WI38 (cell line): ENCODE measurements around the gene NVL.

ENCODE experiments used
- H3K4me3 ChIP-seq: 2 replicates; pipeline ENCODE4 v1.5.1; 2011; ENCODE audit warnings: low read depth, mild to moderate bottlenecking, control low read depth, low read length
- TF ChIP-seq, protein P1 (sequence below): IDR thresholded peaks from 2 replicates; pipeline ENCODE4 v1.5.1; 2012; ENCODE audit warnings: low read depth, mild to moderate bottlenecking, control low read depth, low read length

The NVL gene

DNA sequence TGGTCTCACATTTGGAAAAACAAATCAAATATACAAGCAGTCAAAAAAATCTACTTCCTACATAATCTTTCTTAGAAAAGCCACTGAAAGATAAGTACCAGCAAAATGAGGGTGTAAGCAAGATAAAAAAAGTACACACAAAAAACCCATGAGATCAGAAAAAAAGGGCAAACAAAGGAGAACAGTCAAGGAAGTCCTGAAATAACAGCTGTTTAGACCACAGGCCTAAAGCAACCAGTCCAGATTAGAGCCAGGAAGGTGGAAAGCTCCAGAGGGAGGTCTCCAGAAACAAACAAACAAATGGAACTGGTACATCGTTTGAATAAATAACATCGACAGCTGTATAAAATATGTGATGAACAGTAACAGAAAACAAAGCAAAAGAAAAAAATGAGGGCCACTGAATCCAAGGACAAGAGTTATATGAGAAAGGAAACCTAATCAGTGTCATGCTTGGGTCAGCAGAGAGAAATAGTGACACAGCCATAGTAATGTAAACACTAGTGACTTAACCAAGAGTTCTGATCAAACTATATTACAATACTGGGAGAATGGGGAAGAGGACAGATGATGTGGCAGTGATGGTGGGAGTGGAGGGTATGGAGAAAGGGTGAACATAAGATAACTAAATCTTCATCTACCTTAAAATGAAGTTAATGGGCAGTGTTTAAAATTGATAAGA lies 67.5 kb downstream of the NVL start:
- TF ChIP-seq, protein P1, sequence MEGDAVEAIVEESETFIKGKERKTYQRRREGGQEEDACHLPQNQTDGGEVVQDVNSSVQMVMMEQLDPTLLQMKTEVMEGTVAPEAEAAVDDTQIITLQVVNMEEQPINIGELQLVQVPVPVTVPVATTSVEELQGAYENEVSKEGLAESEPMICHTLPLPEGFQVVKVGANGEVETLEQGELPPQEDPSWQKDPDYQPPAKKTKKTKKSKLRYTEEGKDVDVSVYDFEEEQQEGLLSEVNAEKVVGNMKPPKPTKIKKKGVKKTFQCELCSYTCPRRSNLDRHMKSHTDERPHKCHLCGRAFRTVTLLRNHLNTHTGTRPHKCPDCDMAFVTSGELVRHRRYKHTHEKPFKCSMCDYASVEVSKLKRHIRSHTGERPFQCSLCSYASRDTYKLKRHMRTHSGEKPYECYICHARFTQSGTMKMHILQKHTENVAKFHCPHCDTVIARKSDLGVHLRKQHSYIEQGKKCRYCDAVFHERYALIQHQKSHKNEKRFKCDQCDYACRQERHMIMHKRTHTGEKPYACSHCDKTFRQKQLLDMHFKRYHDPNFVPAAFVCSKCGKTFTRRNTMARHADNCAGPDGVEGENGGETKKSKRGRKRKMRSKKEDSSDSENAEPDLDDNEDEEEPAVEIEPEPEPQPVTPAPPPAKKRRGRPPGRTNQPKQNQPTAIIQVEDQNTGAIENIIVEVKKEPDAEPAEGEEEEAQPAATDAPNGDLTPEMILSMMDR = no peak
- H3K4me3 ChIP-seq = no peak overlapping the region

DNA sequence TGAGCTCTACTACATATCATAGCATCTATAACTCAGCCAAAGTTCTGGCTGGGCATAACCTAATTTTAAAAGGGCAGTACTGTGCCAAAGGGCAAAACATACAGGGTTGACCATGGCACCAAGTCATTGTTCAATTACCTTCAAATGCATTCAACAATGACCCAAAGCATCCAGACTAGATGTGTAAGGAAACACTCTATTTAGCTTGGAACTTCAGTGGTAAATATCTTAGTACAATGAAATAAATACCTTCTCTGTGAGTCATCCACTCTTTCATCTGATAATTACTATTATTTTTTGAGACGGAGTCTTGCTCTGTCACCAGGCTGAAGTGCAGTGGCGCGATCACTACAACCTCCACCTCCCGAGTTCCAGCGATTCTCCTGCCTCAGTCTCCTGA lies 70.0 kb downstream of the NVL start:
- H3K4me3 ChIP-seq = no peak overlapping the region
- TF ChIP-seq, protein P1 = no peak

DNA sequence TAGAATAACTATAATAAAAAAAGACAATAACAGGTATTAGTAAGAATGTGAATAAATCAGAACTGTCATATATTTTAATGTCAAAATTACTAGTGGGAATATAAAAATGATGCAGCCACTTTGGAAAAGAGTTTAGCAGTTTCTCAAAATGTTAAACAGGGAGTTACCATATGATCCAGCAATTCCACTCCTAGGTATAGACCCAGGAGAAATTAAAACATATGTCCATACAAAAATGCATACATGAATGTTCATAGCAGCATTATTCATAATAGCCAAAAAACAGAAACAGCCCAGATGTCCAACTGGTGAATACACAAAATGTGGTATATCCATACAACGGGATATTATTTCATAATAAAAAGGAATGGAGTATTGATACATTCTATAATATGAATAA lies 71.6 kb downstream of the NVL start:
- TF ChIP-seq, protein P1 = no peak

DNA sequence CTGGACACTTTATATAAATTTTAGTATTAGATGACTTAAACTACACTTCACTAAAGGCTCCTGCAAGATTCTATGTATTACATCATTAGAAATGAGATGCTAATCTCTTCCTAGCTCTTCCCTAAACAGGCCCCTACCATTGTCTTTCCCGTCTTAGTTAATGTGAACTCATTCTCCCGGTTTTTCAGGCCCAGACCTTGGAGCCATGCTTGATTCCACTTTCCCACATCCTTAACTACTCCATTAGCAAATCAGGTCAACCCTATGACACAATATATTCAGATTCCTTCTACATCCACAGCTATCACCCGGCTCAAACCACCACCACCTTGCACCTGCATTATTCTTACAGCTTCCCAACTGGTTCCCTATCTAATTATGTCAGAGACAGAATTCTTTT lies 73.3 kb downstream of the NVL start:
- H3K4me3 ChIP-seq = no peak overlapping the region
- TF ChIP-seq, protein P1 = no peak

More for the DNA sequence above, 71.6 kb downstream of the NVL start:
- H3K4me3 ChIP-seq = no peak overlapping the region

DNA sequence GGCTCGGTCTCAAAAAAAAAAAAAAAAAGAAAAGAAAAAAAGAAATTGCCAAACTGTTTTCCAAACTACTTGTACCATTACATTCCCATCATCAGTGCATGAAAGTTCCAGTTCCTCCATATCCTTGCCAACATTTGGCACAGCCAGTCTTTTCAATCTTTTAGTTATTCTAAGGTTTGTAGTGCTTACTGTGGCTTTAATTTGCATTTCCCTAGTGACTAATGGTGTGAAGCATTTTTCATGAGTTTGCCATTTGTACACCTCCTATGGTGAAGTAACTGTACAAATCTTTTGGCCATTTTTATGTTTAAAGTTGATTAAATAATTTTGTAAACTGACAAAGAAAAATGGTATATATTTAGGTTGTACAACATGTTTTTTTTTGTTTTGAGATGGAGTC lies 76.3 kb downstream of the NVL start:
- H3K4me3 ChIP-seq = no peak overlapping the region
- TF ChIP-seq, protein P1 = no peak

DNA sequence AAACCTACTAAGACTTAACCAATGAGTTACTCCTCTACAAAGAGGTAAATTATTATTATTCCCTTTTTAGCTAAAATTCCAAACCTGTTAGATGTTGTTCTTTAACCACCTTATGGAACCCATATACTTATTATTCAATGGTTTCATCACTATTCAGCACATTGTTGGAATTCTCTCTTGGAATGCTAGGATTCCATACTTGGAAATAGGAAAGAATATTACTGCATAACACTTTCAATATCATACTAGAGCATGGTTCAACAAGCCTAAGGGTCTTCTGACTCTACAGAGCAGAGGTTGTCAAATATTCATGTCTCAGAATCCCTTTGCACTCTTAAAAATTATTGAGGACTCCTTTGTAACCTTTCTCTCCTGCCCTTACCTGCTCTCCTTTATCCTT lies 77.5 kb downstream of the NVL start:
- TF ChIP-seq, protein P1 = no peak
- no peak overlapping the region for H3K4me3 ChIP-seq

DNA sequence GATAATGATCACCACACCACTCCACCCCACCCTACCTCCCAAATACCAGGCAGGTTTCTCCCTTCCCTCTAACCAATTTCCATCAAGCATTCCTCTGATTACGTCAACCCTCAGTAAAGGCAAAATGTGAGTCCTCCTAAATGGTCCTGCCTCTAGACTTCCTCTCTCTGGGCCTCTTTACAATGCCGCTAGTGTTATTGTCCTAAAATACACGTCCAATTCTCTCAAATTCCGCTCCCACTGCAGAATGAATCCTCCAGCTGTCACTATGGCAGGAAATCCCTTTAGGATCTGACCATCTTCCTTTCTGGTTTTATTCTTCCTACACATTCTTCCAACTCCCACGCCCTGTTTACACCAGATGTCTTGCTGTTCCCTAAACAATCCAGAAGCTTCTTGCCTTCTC lies 78.2 kb downstream of the NVL start:
- TF ChIP-seq, protein P1 = no peak
- no peak overlapping the region for H3K4me3 ChIP-seq
